ENCODE measurements around the gene ISG15. TPM values are rescaled to one million over a fixed set of nuclear protein-coding genes. Genes with fewer than 3 reads are reported as not detected.
A peak's percentile ranks its signal among the peaks of the same experiment; 100 is the strongest.

The ISG15 gene
- total and polyA plus RNA-seq, 2 experiments from 2014 or later: 62.3 to 89.6 TPM

DNA sequence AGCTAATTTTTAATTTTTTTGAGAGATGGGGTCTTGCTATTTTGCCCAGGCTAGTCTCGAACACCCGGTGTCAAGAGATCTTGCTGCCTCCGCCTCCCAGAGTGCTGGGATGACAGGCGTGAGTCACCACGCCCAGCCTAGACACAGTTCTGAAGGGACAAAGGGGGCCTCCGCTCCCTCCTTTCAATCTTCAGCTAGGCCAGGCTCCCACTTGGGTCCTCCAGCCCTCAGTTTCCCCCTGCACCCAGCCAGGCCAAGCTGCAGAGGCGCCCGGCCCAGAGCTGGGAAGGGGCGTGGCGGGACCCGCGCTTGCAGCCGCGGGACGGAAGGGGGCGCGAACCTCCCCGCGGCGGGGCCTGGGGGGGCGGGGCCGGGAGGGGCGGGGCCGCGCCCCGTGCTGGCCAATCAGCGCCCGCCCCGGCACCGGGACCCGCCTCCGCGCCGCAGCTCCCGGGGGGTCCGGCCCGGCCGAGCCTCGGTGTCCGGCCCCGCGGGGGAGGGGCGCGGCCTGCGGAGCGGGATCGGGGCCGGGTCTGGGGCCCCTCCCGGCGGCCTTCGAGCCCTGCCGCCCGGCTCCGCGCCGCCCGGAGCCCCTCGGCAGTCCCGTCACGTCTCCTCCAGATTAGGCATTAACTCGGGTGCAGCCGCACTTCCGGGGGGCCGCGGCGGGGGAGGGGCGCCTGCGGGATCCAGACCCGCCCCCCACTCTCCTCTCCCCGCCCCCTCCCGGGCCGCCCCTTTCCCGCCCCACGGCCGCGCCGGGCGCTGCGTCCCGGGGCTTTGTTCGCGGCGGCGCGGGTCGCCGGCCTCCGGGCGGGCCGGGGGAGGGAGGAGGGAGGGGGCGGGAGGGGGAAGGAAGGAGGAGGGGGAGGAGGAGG is 6.1 kb downstream of the ISG15 start:
- peak overlapping the region; percentile 58 for H3K4me3 ChIP-seq
- H3K27ac ChIP-seq: peak overlapping the region; percentile 97
- DNase-seq (ENCODE audit: low spot score): peak; percentile 97
- peaks cover 29% of the 10 kb centered on the region for H3K79me2 ChIP-seq
- H2AFZ ChIP-seq: peak overlapping the region; percentile 35
- H3K36me3 ChIP-seq (replicated peaks; ENCODE audit: insufficient read depth, low read depth): no peaks in the 10 kb centered on the region
- H3K4me2 ChIP-seq: peak overlapping the region; percentile 97
- no peaks in the 10 kb centered on the region for H4K20me1 ChIP-seq (ENCODE audit: insufficient read depth, poor library complexity, severe bottlenecking)
- no peak for TF ChIP-seq EZH2 (IDR thresholded peaks at IDR 0.05; ENCODE audit: borderline replicate concordance)
- TF ChIP-seq, protein P1, sequence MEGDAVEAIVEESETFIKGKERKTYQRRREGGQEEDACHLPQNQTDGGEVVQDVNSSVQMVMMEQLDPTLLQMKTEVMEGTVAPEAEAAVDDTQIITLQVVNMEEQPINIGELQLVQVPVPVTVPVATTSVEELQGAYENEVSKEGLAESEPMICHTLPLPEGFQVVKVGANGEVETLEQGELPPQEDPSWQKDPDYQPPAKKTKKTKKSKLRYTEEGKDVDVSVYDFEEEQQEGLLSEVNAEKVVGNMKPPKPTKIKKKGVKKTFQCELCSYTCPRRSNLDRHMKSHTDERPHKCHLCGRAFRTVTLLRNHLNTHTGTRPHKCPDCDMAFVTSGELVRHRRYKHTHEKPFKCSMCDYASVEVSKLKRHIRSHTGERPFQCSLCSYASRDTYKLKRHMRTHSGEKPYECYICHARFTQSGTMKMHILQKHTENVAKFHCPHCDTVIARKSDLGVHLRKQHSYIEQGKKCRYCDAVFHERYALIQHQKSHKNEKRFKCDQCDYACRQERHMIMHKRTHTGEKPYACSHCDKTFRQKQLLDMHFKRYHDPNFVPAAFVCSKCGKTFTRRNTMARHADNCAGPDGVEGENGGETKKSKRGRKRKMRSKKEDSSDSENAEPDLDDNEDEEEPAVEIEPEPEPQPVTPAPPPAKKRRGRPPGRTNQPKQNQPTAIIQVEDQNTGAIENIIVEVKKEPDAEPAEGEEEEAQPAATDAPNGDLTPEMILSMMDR (IDR thresholded peaks at IDR 0.05; ENCODE audit: poor library complexity): peak; percentile 52
- 27% methylated on average over 13 of the region's 91 CpGs for WGBS (ENCODE audit: low lambda C conversion rate, missing lambda C conversion rate)
- peaks cover 27% of the 10 kb centered on the region for H3K4me1 ChIP-seq (ENCODE audit: insufficient read depth)
- no peaks in the 10 kb centered on the region for H3K9me2 ChIP-seq (replicated peaks; ENCODE audit: insufficient read depth)
- H3K27me3 ChIP-seq: no peaks in the 10 kb centered on the region
- H3K9me3 ChIP-seq (ENCODE audit: low read depth): no peaks in the 10 kb centered on the region

DNA sequence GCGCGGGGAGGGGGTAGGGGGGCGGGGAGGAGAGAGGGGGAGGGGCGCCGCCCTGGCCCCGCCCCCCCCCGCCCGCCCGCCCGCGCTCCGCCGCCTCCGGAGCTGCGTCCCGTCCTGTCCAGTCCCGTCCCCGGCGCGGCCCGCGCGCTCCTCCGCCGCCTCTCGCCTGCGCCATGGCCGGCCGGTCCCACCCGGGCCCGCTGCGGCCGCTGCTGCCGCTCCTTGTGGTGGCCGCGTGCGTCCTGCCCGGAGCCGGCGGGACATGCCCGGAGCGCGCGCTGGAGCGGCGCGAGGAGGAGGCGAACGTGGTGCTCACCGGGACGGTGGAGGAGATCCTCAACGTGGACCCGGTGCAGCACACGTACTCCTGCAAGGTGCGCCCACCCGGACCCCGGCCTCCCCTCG is 6.7 kb downstream of the ISG15 start, which contains the start of gene AGRN:
AGRN (plus strand) TSS at position 121 of the 405 bp plus-strand sequence; CDS start at position 174, 53 bp downstream.
- Histone ChIP-seq H3K9me3 (ENCODE audit: low read depth) (no peaks in the 10 kb centered on the region), H3K4me2 (peak within 1 kb of the TSS; percentile 97), H4K20me1 (ENCODE audit: insufficient read depth, poor library complexity, severe bottlenecking) (no peaks in the 10 kb centered on the region), H3K27me3 (no peaks in the 10 kb centered on the region), H3K4me3 (peak within 1 kb of the TSS; percentile 93), H2AFZ (peak within 1 kb of the TSS; percentile 35), H3K27ac (peak within 1 kb of the TSS; percentile 97), H3K9me2 (replicated peaks; ENCODE audit: insufficient read depth) (no peaks in the 10 kb centered on the region), H3K4me1 (ENCODE audit: insufficient read depth) (peaks cover 33% of the 10 kb centered on the region), H3K79me2 (peaks cover 33% of the 10 kb centered on the region), H3K36me3 (replicated peaks; ENCODE audit: insufficient read depth, low read depth) (no peaks in the 10 kb centered on the region)
- DNase-seq (ENCODE audit: low spot score): no peak
- TF ChIP-seq EZH2 (IDR thresholded peaks at IDR 0.05; ENCODE audit: borderline replicate concordance) (no peak), EZH2phosphoT487 (IDR thresholded peaks at IDR 0.05; ENCODE audit: low read depth, severe bottlenecking, unreplicated experiment) (no peak)
- TF ChIP-seq, protein P1 (IDR thresholded peaks at IDR 0.05; ENCODE audit: poor library complexity): no peak
- 0% methylated on average over 14 of the region's 58 CpGs for WGBS (ENCODE audit: low lambda C conversion rate, missing lambda C conversion rate)

DNA sequence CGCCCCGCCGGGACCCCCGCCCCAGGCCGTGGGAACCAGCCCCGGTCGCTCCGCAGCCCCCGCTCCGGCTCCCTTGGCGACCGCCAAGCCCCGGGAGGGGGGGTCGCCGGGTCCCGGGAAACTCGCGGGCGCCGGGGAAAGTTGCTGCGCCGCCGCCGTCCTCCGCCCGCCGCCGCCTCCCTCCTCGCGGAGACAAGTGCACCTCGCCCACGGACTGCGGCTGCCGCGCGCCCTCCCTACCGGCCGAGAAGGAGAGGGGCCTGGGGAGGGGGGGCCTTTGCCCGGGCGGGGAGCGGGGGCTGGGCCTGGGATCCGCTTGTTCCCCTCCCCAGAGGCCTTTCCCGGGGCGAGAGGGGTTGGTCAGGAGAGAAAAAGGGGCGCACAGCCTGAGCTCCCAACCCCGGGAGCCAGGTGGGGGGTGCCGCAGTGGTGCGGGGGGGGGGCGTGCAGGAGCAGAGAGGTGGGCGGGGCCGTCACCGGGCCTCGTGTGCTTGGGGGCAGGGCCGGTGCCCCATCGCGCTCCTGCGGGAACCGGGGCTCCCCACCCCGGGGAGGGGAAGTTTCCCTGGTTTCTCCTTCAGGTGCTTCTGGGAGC is 7.2 kb downstream of the ISG15 start:
- H3K4me2 ChIP-seq: peak overlapping the region; percentile 97
- H3K79me2 ChIP-seq: peaks cover 36% of the 10 kb centered on the region
- no peaks in the 10 kb centered on the region for H3K27me3 ChIP-seq
- no peaks in the 10 kb centered on the region for H3K9me2 ChIP-seq (replicated peaks; ENCODE audit: insufficient read depth)
- H3K4me3 ChIP-seq: peak overlapping the region; percentile 93
- DNase-seq (ENCODE audit: low spot score): peak; percentile 74
- no peaks in the 10 kb centered on the region for H4K20me1 ChIP-seq (ENCODE audit: insufficient read depth, poor library complexity, severe bottlenecking)
- TF ChIP-seq EZH2 (IDR thresholded peaks at IDR 0.05; ENCODE audit: borderline replicate concordance): no peak
- TF ChIP-seq, protein P1 (IDR thresholded peaks at IDR 0.05; ENCODE audit: poor library complexity): no peak
- no peak for TF ChIP-seq EZH2phosphoT487 (IDR thresholded peaks at IDR 0.05; ENCODE audit: low read depth, severe bottlenecking, unreplicated experiment)
- peaks cover 38% of the 10 kb centered on the region for H3K4me1 ChIP-seq (ENCODE audit: insufficient read depth)
- H3K36me3 ChIP-seq (replicated peaks; ENCODE audit: insufficient read depth, low read depth): no peaks in the 10 kb centered on the region
- peak overlapping the region; percentile 97 for H3K27ac ChIP-seq
- no peaks in the 10 kb centered on the region for H3K9me3 ChIP-seq (ENCODE audit: low read depth)
- no peak overlapping the region for H2AFZ ChIP-seq
- WGBS (ENCODE audit: low lambda C conversion rate, missing lambda C conversion rate): 1% methylated on average over 19 of the region's 59 CpGs

Data from hepatocyte (in vitro differentiated cells).